Uterus (tissue), 4 donors: ENCODE data around the gene NYNRIN. TPM values are rescaled to one million over a fixed set of nuclear protein-coding genes. Genes with fewer than 3 reads are reported as not detected.

ENCODE experiments used
- DNase-seq, 2 donors: peaks; one replicate each; pipeline ENCODE4 v3.0.0-alpha.2; 2019 to 2020
- H3K27ac ChIP-seq, 2 donors: fragments of 200-600 bp; sonication (generic); 1 replicate in 1 of 2; 2 replicates in 1 of 2; pipeline ENCODE4 v1.5.1; 2016 to 2018
- H3K27me3 ChIP-seq, 2 donors: fragments of 200-600 bp; sonication (generic); one replicate each; pipeline ENCODE4 v1.5.1; 2018 to 2019; ENCODE audit warnings: control low read depth in 1 of 2
- H3K36me3 ChIP-seq, 2 donors: fragments of 200-600 bp; sonication (generic); one replicate each; pipeline ENCODE4 v1.5.1; 2019; ENCODE audit warnings: control low read depth in 1 of 2
- H3K4me1 ChIP-seq, 2 donors: fragments of 200-600 bp; sonication (generic); one replicate each; pipeline ENCODE4 v1.5.1; 2018 to 2019; ENCODE audit warnings: control low read depth in 1 of 2
- H3K4me3 ChIP-seq, 2 donors: fragments of 200-600 bp; sonication (generic); 1 replicate in 1 of 2; 2 replicates in 1 of 2; pipeline ENCODE4 v1.5.1; 2018 to 2019; ENCODE audit warnings: mild to moderate bottlenecking in 1 of 2
- H3K9me3 ChIP-seq, 2 donors: fragments of 200-600 bp; sonication (generic); one replicate each; pipeline ENCODE4 v1.5.1; 2019; ENCODE audit warnings: control low read depth in 1 of 2
- POLR2A ChIP-seq, 2 donors: fragments of 450-650 bp; IDR thresholded peaks; one replicate each; pipeline ENCODE4 v1.6.1; 2016; ENCODE audit warnings: antibody characterized with exemption in 2 of 2, mild to moderate bottlenecking in 1 of 2, moderate library complexity in 1 of 2
- intact Hi-C: fragments of 100-400 bp; cut with DNase I; formaldehyde crosslinking; loops from one replicate; pipeline ENCODE4 v1.15.1; 2023; ENCODE audit warnings: low total_unique reads
- total RNA-seq, 4 donors: library from RNA; depleted of rRNA in 3 of 4; stranded (reverse); fragments of >200 nt in 3 of 4; gene quantifications; one replicate each; pipeline versions ENCODE4 v1.1.0 to v1.2.4, GENCODE V29; 2014 to 2023
- TF ChIP-seq, protein P1 (sequence below), 4 experiments: fragments of 200-600 bp in 2 of 4; fragments of 450-650 bp in 2 of 4; sonication (generic) in 2 of 4; IDR thresholded peaks; one replicate each; pipeline ENCODE4 v1.5.1; 2016 to 2019; ENCODE audit warnings: antibody characterized with exemption in 4 of 4, mild to moderate bottlenecking in 2 of 4, moderate library complexity in 1 of 4
- donor health status: DM: yes; HTN: yes; CAD: no.

Gene NYNRIN
- total RNA-seq, 4 donors from 2014 or later, result 4.9 to 51.1 (median 27.3) TPM

GRCh38 chr14:24388474-24389179, 10.2 kb upstream of the NYNRIN start:
- H3K27me3 ChIP-seq, result no peaks in the 10 kb centered on the region
- H3K36me3 ChIP-seq, result no peaks in the 10 kb centered on the region
- TF ChIP-seq POLR2A (IDR thresholded peaks at IDR 0.05), result no peak
- TF ChIP-seq, protein P1, sequence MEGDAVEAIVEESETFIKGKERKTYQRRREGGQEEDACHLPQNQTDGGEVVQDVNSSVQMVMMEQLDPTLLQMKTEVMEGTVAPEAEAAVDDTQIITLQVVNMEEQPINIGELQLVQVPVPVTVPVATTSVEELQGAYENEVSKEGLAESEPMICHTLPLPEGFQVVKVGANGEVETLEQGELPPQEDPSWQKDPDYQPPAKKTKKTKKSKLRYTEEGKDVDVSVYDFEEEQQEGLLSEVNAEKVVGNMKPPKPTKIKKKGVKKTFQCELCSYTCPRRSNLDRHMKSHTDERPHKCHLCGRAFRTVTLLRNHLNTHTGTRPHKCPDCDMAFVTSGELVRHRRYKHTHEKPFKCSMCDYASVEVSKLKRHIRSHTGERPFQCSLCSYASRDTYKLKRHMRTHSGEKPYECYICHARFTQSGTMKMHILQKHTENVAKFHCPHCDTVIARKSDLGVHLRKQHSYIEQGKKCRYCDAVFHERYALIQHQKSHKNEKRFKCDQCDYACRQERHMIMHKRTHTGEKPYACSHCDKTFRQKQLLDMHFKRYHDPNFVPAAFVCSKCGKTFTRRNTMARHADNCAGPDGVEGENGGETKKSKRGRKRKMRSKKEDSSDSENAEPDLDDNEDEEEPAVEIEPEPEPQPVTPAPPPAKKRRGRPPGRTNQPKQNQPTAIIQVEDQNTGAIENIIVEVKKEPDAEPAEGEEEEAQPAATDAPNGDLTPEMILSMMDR (IDR thresholded peaks at IDR 0.05), result no peak
- no peaks in the 10 kb centered on the region for H3K4me1 ChIP-seq
- DNase-seq, result no peak
- no peak overlapping the region for H3K27ac ChIP-seq
- no peaks in the 10 kb centered on the region for H3K9me3 ChIP-seq
- no peak overlapping the region for H3K4me3 ChIP-seq
- intact Hi-C loops, result no loop called here

DNA sequence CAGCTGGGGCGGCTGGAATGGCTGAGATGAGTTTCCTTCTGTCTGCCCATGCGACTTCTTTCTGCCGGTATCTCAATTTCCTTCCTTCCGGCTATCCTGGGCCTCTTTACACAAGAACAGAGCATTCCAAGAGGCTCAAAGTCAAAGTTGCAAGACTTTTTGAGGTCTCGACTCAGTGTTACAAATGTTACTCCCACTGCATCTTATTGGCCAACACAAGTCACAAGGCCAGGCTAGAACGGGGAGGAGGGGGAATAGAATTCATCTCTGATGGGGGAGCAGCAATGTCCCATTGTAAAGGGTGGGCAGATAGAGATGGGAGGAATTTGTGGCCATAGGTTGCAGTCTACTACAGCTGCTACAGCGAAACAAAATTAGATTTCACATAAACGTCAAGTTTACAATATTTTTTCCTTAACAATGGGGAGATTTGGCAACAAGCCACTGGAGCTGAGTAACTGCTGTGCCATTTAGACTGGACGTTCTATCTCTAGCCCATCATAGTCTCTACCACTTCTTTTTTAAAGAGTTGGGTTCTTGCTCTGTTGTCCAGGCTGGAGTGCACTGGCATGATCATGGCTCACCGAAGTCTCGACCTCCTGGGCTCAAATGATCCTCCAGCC, 9.5 kb upstream of the NYNRIN start:
- no peaks in the 10 kb centered on the region for H3K4me1 ChIP-seq
- no peak overlapping the region for H3K4me3 ChIP-seq
- no peak overlapping the region for H3K27ac ChIP-seq
- TF ChIP-seq, protein P1 (IDR thresholded peaks at IDR 0.05), result no peak
- TF ChIP-seq POLR2A (IDR thresholded peaks at IDR 0.05), result no peak
- no peak for DNase-seq
- H3K27me3 ChIP-seq, result no peaks in the 10 kb centered on the region
- intact Hi-C loops, result no loop called here
- no peaks in the 10 kb centered on the region for H3K9me3 ChIP-seq
- no peaks in the 10 kb centered on the region for H3K36me3 ChIP-seq

DNA sequence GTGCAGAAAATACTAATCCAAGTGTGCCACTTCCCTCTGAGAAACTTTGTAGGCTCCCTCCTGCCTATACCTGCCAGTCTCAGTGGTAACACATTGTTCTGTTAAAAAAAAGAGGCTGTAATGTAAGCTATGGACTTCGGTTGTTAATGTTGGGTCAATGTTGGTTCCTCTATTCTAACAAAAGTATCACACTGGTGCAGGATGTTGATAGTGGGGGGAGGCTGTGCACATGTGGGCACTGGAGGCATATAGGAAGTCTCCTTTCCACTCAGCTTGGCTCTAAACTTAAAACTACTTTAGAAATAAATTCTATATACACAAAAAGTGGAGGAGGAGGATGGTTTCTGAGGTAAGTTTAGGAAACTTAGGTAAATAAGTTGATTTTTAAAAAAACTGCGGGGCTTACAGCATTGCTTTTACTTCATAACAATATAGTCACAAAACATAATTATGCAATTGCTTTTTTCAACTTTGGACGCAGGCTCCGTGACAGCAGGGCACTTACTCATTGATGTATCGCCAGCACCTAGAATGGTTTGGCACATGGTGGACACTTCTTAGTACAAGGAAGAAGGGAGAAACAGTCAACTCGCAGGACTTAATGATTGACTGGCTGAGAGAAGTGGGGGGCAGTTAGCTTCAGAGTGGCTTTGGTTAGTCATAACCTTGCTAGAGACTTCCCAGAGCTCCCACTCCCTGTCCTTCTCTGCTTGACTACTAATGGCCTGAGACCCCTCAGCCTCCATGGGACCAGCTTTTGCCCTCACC, 7.9 kb upstream of the NYNRIN start:
- H3K4me1 ChIP-seq, result no peaks in the 10 kb centered on the region
- intact Hi-C loops, result no loop called here
- H3K4me3 ChIP-seq, result no peak overlapping the region
- no peaks in the 10 kb centered on the region for H3K27me3 ChIP-seq
- no peak for DNase-seq
- H3K36me3 ChIP-seq, result no peaks in the 10 kb centered on the region
- TF ChIP-seq POLR2A (IDR thresholded peaks at IDR 0.05), result no peak
- TF ChIP-seq, protein P1 (IDR thresholded peaks at IDR 0.05), result no peak
- H3K27ac ChIP-seq, result no peak overlapping the region
- no peaks in the 10 kb centered on the region for H3K9me3 ChIP-seq

GRCh38 chr14:24392325-24393091, 6.3 kb upstream of the NYNRIN start:
- Histone ChIP-seq H3K27me3 (no peaks in the 10 kb centered on the region), H3K9me3 (no peaks in the 10 kb centered on the region), H3K27ac (no peak overlapping the region), H3K4me1 (no peaks in the 10 kb centered on the region), H3K36me3 (no peaks in the 10 kb centered on the region), H3K4me3 (no peak overlapping the region)
- no peak for DNase-seq
- TF ChIP-seq POLR2A (IDR thresholded peaks at IDR 0.05), result no peak
- TF ChIP-seq, protein P1 (IDR thresholded peaks at IDR 0.05), result no peak
- intact Hi-C loops, result no loop called here
